Activated CD4-positive, alpha-beta T cell treated with anti-CD3 and anti-CD28 coated beads, Interleukin-2, amount 10 ng/mL, durations not matched to agents 24 days and 14 days (primary cell): ENCODE measurements around the gene TRPC4. TPM values are rescaled to one million over a fixed set of nuclear protein-coding genes. Genes with fewer than 3 reads are reported as not detected.

ENCODE experiments used
- DNase-seq: peaks from one replicate; pipeline ENCODE4 v3.0.0; 2022
- H3K27ac Mint-ChIP-seq: one replicate; pipeline ENCODE4 v1.8.0; 2022; ENCODE audit warnings: mild to moderate bottlenecking, mixed read lengths
- H3K27me3 Mint-ChIP-seq: one replicate; pipeline ENCODE4 v1.8.0; 2022; ENCODE audit warnings: mixed read lengths
- H3K36me3 Mint-ChIP-seq: one replicate; pipeline ENCODE4 v1.8.0; 2022; ENCODE audit warnings: low read depth, mild to moderate bottlenecking, mixed read lengths
- H3K4me1 Mint-ChIP-seq: one replicate; pipeline ENCODE4 v1.8.0; 2021; ENCODE audit warnings: mixed read lengths
- H3K4me3 Mint-ChIP-seq: one replicate; pipeline ENCODE4 v1.8.0; 2022; ENCODE audit warnings: mild to moderate bottlenecking, moderate library complexity, mixed read lengths
- H3K9me3 Mint-ChIP-seq: one replicate; pipeline ENCODE4 v1.8.0; 2021; ENCODE audit warnings: mixed read lengths
- intact Hi-C: fragments of 100-400 bp; cut with micrococcal nuclease; formaldehyde crosslinking; loops from one replicate; pipeline ENCODE4 v1.15.1; 2023
- total RNA-seq: library from RNA; stranded (reverse); gene quantifications from 2 replicates; pipeline ENCODE4 v1.2.3, GENCODE V29; 2022

Gene TRPC4
- total RNA-seq, 1 donor from 2014 or later, result not detected

DNA sequence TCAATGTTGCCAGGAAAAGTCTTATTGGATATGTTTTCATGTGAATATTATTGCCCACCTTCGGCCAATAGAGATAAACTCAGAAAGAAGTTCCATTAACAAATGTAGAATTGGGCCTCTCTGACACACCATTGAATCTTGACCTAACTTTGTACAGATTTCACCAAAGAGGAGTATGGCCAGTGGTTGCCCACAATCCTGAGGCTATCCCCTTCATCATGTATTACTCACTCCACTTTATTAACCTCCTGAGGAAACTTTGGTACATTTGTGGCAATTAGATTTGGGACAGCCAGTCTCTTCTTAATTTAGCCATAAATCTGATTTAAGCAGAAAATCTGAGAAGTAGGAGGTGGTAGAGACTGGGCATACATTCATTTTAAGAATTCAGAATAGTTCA, 217.7 kb downstream of the TRPC4 start:
- Mint-ChIP-seq H3K9me3 (no peaks in the 10 kb centered on the region), H3K27me3 (no peaks in the 10 kb centered on the region), H3K27ac (no peak overlapping the region), H3K4me3 (no peak overlapping the region), H3K4me1 (no peaks in the 10 kb centered on the region), H3K36me3 (no peaks in the 10 kb centered on the region)
- intact Hi-C loops, result no loop called here
- no peak for DNase-seq

- no peaks in the 10 kb centered on the region for H3K4me1 Mint-ChIP-seq
- no peaks in the 10 kb centered on the region for H3K9me3 Mint-ChIP-seq
- intact Hi-C loops, result no loop called here
- no peaks in the 10 kb centered on the region for H3K36me3 Mint-ChIP-seq
- H3K27me3 Mint-ChIP-seq, result no peaks in the 10 kb centered on the region
- H3K4me3 Mint-ChIP-seq, result no peak overlapping the region
- DNase-seq, result no peak
- H3K27ac Mint-ChIP-seq, result no peak overlapping the region
These were observed 221.0 kb downstream of the TRPC4 start for GRCh38 chr13:37648609-37649008.

- Mint-ChIP-seq H3K36me3 (no peaks in the 10 kb centered on the region), H3K4me1 (no peaks in the 10 kb centered on the region), H3K4me3 (no peak overlapping the region), H3K27ac (no peak overlapping the region), H3K27me3 (no peaks in the 10 kb centered on the region), H3K9me3 (no peaks in the 10 kb centered on the region)
- no peak for DNase-seq
- intact Hi-C loops, result no loop called here
These were observed 222.4 kb downstream of the TRPC4 start for GRCh38 chr13:37647031-37647650.

DNA sequence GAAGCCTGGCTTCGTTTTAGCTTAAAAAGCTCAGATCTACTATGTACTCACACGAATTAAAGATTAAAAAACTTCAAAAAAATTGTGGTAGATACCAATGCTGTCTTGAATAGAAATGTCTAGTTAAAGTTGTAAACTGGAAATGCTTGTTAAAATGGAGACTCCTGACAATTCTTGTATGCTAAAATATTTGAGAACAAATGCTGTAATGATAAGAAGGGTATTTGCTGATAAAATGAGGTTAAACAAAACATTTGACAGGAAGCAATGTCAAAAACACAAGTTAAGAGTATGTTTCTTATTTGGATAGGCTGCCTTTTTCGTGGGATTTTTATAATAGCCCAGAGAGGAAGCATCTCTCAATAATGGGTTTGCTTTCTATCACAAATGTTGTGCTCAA, 223.0 kb downstream of the TRPC4 start:
- H3K4me3 Mint-ChIP-seq, result no peak overlapping the region
- no peaks in the 10 kb centered on the region for H3K4me1 Mint-ChIP-seq
- no peaks in the 10 kb centered on the region for H3K36me3 Mint-ChIP-seq
- intact Hi-C loops, result no loop called here
- H3K27me3 Mint-ChIP-seq, result no peaks in the 10 kb centered on the region
- H3K9me3 Mint-ChIP-seq, result no peaks in the 10 kb centered on the region
- H3K27ac Mint-ChIP-seq, result no peak overlapping the region
- no peak for DNase-seq

- DNase-seq, result no peak
- H3K4me1 Mint-ChIP-seq, result no peaks in the 10 kb centered on the region
- no peak overlapping the region for H3K4me3 Mint-ChIP-seq
- no peaks in the 10 kb centered on the region for H3K36me3 Mint-ChIP-seq
- no peaks in the 10 kb centered on the region for H3K9me3 Mint-ChIP-seq
- no peak overlapping the region for H3K27ac Mint-ChIP-seq
- no peaks in the 10 kb centered on the region for H3K27me3 Mint-ChIP-seq
- intact Hi-C loops, result no loop called here
These were observed 224.3 kb downstream of the TRPC4 start for GRCh38 chr13:37645181-37645740.

DNA sequence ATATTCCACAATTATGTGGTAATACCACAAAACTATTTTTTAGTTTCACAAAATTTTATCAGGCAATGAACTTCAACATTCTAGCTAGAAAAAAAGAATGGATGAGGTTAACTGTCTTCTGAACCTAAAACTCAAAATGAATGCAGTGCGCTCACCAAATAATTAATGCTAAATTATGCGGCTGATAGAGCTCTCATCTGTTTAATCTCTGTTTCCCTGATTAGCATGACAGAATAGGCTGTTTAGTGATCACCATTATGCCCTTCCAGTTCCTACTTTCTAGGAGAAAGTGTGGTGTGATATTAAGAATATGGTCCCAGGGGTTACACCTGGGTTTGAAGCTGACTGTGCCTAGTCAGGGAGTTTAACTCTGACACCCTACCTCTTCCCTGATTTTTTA, 228.2 kb downstream of the TRPC4 start:
- Mint-ChIP-seq H3K4me1 (no peaks in the 10 kb centered on the region), H3K4me3 (no peak overlapping the region), H3K9me3 (no peaks in the 10 kb centered on the region), H3K27ac (no peak overlapping the region), H3K36me3 (no peaks in the 10 kb centered on the region), H3K27me3 (no peaks in the 10 kb centered on the region)
- DNase-seq, result no peak
- intact Hi-C loops, result no loop called here

- no peaks in the 10 kb centered on the region for H3K4me1 Mint-ChIP-seq
- H3K27ac Mint-ChIP-seq, result no peak overlapping the region
- no peaks in the 10 kb centered on the region for H3K27me3 Mint-ChIP-seq
- H3K9me3 Mint-ChIP-seq, result no peaks in the 10 kb centered on the region
- intact Hi-C loops, result no loop called here
- no peaks in the 10 kb centered on the region for H3K36me3 Mint-ChIP-seq
- no peak overlapping the region for H3K4me3 Mint-ChIP-seq
- DNase-seq, result no peak
These were observed 229.1 kb downstream of the TRPC4 start for GRCh38 chr13:37640499-37640898.

- DNase-seq, result no peak
- Mint-ChIP-seq H3K27me3 (no peaks in the 10 kb centered on the region), H3K4me1 (no peaks in the 10 kb centered on the region), H3K9me3 (no peaks in the 10 kb centered on the region), H3K36me3 (no peaks in the 10 kb centered on the region), H3K27ac (no peak overlapping the region), H3K4me3 (no peak overlapping the region)
- intact Hi-C loops, result no loop called here
These were observed 232.9 kb downstream of the TRPC4 start for GRCh38 chr13:37636701-37637100.

DNA sequence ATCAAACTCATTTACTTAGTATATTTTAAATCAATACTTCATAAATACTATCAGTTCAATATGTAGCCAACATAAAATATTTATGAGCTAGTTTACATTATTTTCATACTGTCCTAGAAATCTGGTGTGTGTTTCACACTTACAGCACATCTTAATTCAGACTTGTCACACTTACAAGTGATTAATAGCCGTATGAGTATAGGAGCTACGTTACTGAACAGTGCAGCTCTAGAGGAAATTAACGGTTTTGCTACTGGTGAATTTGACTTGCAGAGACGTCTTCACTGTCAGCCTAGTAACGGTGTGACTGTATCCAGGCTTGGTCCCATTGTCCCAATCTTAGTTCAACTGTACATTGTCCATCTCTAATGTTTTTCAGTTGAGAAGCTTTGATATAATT, 237.3 kb downstream of the TRPC4 start:
- Mint-ChIP-seq H3K9me3 (peaks cover 5% of the 10 kb centered on the region), H3K4me3 (no peak overlapping the region), H3K27me3 (no peaks in the 10 kb centered on the region), H3K27ac (no peak overlapping the region), H3K4me1 (no peaks in the 10 kb centered on the region), H3K36me3 (no peaks in the 10 kb centered on the region)
- intact Hi-C loops, result no loop called here
- DNase-seq, result no peak

- no peaks in the 10 kb centered on the region for H3K36me3 Mint-ChIP-seq
These were observed 242.1 kb downstream of the TRPC4 start for GRCh38 chr13:37627428-37627827.

DNA sequence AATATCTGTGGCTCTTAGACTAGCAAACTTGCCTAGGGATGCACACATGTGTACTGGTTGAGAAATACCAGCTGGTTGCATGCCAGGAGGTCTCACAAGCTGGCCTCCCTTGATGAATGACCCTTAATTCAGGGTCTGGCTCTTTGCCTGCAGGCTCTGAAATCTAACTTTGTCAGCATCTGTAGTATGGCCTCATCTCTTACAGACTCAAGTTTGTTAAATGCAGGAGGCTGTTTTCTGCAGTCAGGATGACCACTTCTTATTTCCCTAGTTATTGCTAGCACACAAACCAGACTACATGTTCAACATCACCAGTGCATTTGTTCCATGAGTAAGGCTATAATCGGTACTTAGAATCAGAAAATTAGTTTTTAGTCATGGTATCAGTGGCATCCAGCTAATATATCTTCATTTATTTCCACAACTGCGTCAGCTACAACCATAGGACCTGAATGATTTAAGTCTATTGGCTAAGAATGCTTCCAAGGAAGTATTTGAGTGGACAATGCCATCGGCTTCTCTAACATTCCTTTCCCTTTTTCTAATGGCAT, 247.7 kb downstream of the TRPC4 start:
- Mint-ChIP-seq H3K27ac (no peak overlapping the region), H3K9me3 (no peaks in the 10 kb centered on the region), H3K4me1 (no peaks in the 10 kb centered on the region), H3K27me3 (no peaks in the 10 kb centered on the region), H3K36me3 (no peaks in the 10 kb centered on the region), H3K4me3 (no peak overlapping the region)
- intact Hi-C loops, result no loop called here
- DNase-seq, result no peak

More at GRCh38 chr13:37627428-37627827, 242.1 kb downstream of the TRPC4 start:
- Mint-ChIP-seq H3K27ac (no peak overlapping the region), H3K27me3 (no peaks in the 10 kb centered on the region), H3K9me3 (peaks cover 5% of the 10 kb centered on the region), H3K4me3 (no peak overlapping the region), H3K4me1 (no peaks in the 10 kb centered on the region)
- intact Hi-C loops, result loop anchor here (5.0 kb wide), 1 partner anchor 855 kb away; no protein-coding TSS in a partner anchor
- no peak for DNase-seq

- intact Hi-C loops, result no loop called here
- no peaks in the 10 kb centered on the region for H3K27me3 Mint-ChIP-seq
- no peaks in the 10 kb centered on the region for H3K9me3 Mint-ChIP-seq
- H3K4me1 Mint-ChIP-seq, result no peaks in the 10 kb centered on the region
- H3K4me3 Mint-ChIP-seq, result no peak overlapping the region
- DNase-seq, result no peak
- H3K27ac Mint-ChIP-seq, result no peak overlapping the region
- H3K36me3 Mint-ChIP-seq, result no peaks in the 10 kb centered on the region
These were observed 251.0 kb downstream of the TRPC4 start for GRCh38 chr13:37618554-37618953.

GRCh38 chr13:37617173-37617572, 252.4 kb downstream of the TRPC4 start:
- no peak for DNase-seq
- Mint-ChIP-seq H3K27me3 (no peaks in the 10 kb centered on the region), H3K36me3 (no peaks in the 10 kb centered on the region), H3K4me3 (no peak overlapping the region), H3K9me3 (no peaks in the 10 kb centered on the region), H3K4me1 (no peaks in the 10 kb centered on the region), H3K27ac (no peak overlapping the region)
- intact Hi-C loops, result no loop called here

- H3K27ac Mint-ChIP-seq, result no peak overlapping the region
- H3K36me3 Mint-ChIP-seq, result no peaks in the 10 kb centered on the region
- no peaks in the 10 kb centered on the region for H3K27me3 Mint-ChIP-seq
- no peaks in the 10 kb centered on the region for H3K9me3 Mint-ChIP-seq
- intact Hi-C loops, result no loop called here
- no peak for DNase-seq
- H3K4me1 Mint-ChIP-seq, result no peaks in the 10 kb centered on the region
- H3K4me3 Mint-ChIP-seq, result no peak overlapping the region
These were observed 253.4 kb downstream of the TRPC4 start for GRCh38 chr13:37616131-37616530.

DNA sequence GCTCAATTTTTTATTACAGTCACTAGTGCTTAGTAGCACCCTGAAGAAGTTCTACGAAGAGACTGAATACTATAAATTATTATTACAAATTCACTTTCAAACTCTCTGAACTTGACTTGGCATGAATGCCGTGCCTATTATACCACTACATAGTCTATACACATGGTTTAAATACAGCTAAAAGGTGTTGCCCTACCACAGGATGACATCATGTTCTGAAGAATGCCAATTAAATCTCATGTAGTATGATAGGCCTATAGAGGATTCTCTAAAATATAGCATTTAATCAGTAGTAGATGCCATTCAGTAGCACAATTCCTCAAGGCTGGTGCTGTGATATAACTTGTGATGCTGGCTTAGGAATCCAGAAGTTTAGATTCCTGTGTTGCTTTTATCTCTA, 254.3 kb downstream of the TRPC4 start:
- intact Hi-C loops, result no loop called here
- no peaks in the 10 kb centered on the region for H3K27me3 Mint-ChIP-seq

More for the DNA sequence above, 254.3 kb downstream of the TRPC4 start:
- H3K27ac Mint-ChIP-seq, result no peak overlapping the region
- H3K36me3 Mint-ChIP-seq, result no peaks in the 10 kb centered on the region
- no peak for DNase-seq
- H3K4me1 Mint-ChIP-seq, result no peaks in the 10 kb centered on the region
- no peak overlapping the region for H3K4me3 Mint-ChIP-seq
- H3K9me3 Mint-ChIP-seq, result no peaks in the 10 kb centered on the region
